SK-N-SH (cell line): ENCODE data around the gene TMEM131L. TPM values are rescaled to one million over a fixed set of nuclear protein-coding genes. Genes with fewer than 3 reads are reported as not detected.

ENCODE experiments used
- CTCF ChIA-PET: fragments of 300-600, 350-600 bp; formaldehyde crosslinking; extraction: SDS; loops from one replicate; lab custom pipeline; 2021; lab: Yijun Ruan, JAX
- POLR2A ChIA-PET: fragments of 350-600 bp; sonication (Branson Sonifier 250); formaldehyde crosslinking; extraction: SDS; loops from one replicate; lab custom pipeline; 2020; ENCODE audit warnings: antibody characterized with exemption, inconsistent platforms; lab: Yijun Ruan, JAX
- DNase-seq: peaks from one replicate; pipeline ENCODE4 v3.0.0; 2012
- H2AFZ ChIP-seq: fragments of 200-600 bp; sonication (generic); 2 replicates; pipeline ENCODE4 v1.8.1; 2016; ENCODE audit warnings: antibody characterized with exemption, mild to moderate bottlenecking, low read depth
- H3F3A ChIP-seq: fragments of 200-600 bp; sonication (generic); replicated peaks from 2 replicates; pipeline ENCODE3; 2016; ENCODE audit warnings: antibody characterized with exemption, mild to moderate bottlenecking; ENCODE audit not compliant: insufficient read depth
- H3K27ac ChIP-seq, 2 experiments: fragments of 200-500 bp in 1 of 2; fragments of 200-600 bp in 1 of 2; sonication (Bioruptor generic) in 1 of 2; sonication (generic), shearing (Covaris generic) in 1 of 2; 2 replicates each; pipeline versions ENCODE4 v1.5.1 to v1.6.1; 2014 to 2016; ENCODE audit warnings: low read depth in 2 of 2, inconsistent platforms in 1 of 2, low read length in 1 of 2, mild to moderate bottlenecking in 1 of 2, mixed read lengths in 1 of 2
- H3K27me3 ChIP-seq: fragments of 200-600 bp; sonication (generic), shearing (Covaris generic); 2 replicates; pipeline ENCODE4 v1.6.1; 2016; ENCODE audit warnings: mixed run types; ENCODE audit not compliant: insufficient read depth
- H3K36me3 ChIP-seq, 2 experiments: fragments of 200-500 bp in 1 of 2; fragments of 200-600 bp in 1 of 2; sonication (Bioruptor generic) in 1 of 2; sonication (generic) in 1 of 2; replicated peaks in 1 of 2; 2 replicates each; pipeline versions ENCODE3 to v1.5.1; 2014 to 2016; ENCODE audit warnings: low read length in 1 of 2, mild to moderate bottlenecking in 1 of 2; ENCODE audit not compliant: insufficient read depth in 2 of 2, control insufficient read depth in 1 of 2
- H3K4me1 ChIP-seq, 2 experiments: fragments of 200-500 bp in 1 of 2; fragments of 200-600 bp in 1 of 2; sonication (Bioruptor generic) in 1 of 2; sonication (generic), shearing (Covaris generic) in 1 of 2; 2 replicates each; pipeline versions ENCODE4 v1.5.1 to v1.6.1; 2014 to 2016; ENCODE audit warnings: low read depth in 1 of 2, low read length in 1 of 2, mixed run types in 1 of 2; ENCODE audit not compliant: insufficient read depth in 2 of 2, control insufficient read depth in 1 of 2
- H3K4me2 ChIP-seq: fragments of 200-600 bp; sonication (generic), shearing (Covaris generic); 2 replicates; pipeline ENCODE4 v1.6.1; 2017; ENCODE audit warnings: mixed run types
- H3K4me3 ChIP-seq, 2 experiments: fragments of 200-500 bp in 1 of 2; fragments of 200-600 bp in 1 of 2; sonication (Bioruptor generic) in 1 of 2; sonication (generic), shearing (Covaris generic) in 1 of 2; 2 replicates each; pipeline versions ENCODE4 v1.5.1 to v1.8.1; 2014 to 2016; ENCODE audit warnings: low read depth in 2 of 2, inconsistent platforms in 1 of 2, low read length in 1 of 2, mild to moderate bottlenecking in 1 of 2, mixed read lengths in 1 of 2, moderate library complexity in 1 of 2
- H3K79me2 ChIP-seq: fragments of 200-600 bp; sonication (generic); 2 replicates; pipeline ENCODE4 v1.8.1; 2017; ENCODE audit warnings: mild to moderate bottlenecking; ENCODE audit not compliant: insufficient read depth
- H3K9ac ChIP-seq: fragments of 200-600 bp; sonication (generic); 2 replicates; pipeline ENCODE4 v1.6.1; 2017; ENCODE audit warnings: mixed run types
- H3K9me2 ChIP-seq: fragments of 200-600 bp; sonication (generic); 2 replicates; pipeline ENCODE4 v1.6.1; 2017; ENCODE audit warnings: mixed run types
- H3K9me3 ChIP-seq: fragments of 200-600 bp; sonication (generic); 2 replicates; pipeline ENCODE4 v1.6.1; 2017; ENCODE audit warnings: mixed run types, mild to moderate bottlenecking, moderate library complexity
- H4K20me1 ChIP-seq: fragments of 200-600 bp; sonication (generic); 2 replicates; pipeline ENCODE4 v1.6.1; 2017; ENCODE audit warnings: mild to moderate bottlenecking, mixed run types; ENCODE audit not compliant: insufficient read depth
- CHD2 ChIP-seq: fragments of 150-350 bp; IDR thresholded peaks from 2 replicates; pipeline ENCODE4 v1.6.1; 2018; ENCODE audit warnings: low read length; ENCODE audit not compliant: partially characterized antibody
- EP300 ChIP-seq, 2 experiments: IDR thresholded peaks; 2 replicates each; pipeline versions ENCODE4 v1.4.0 to v1.6.1; 2012; ENCODE audit warnings: borderline replicate concordance in 1 of 2, low read depth in 1 of 2, low read length in 1 of 2
- FOSL2 ChIP-seq: IDR thresholded peaks from 2 replicates; pipeline ENCODE4 v1.4.0; 2012; ENCODE audit warnings: low read depth, mild to moderate bottlenecking, moderate library complexity, borderline replicate concordance
- FOXM1 ChIP-seq: IDR thresholded peaks from 2 replicates; pipeline ENCODE4 v1.4.0; 2012; ENCODE audit warnings: low read depth, mild to moderate bottlenecking
- GABPA ChIP-seq: IDR thresholded peaks from 2 replicates; pipeline ENCODE4 v1.4.0; 2012; ENCODE audit warnings: low read depth, mild to moderate bottlenecking
- GATA2 ChIP-seq: sonication (generic); formaldehyde crosslinking; IDR thresholded peaks from 2 replicates; pipeline ENCODE4 v1.5.0; 2020; ENCODE audit warnings: mild to moderate bottlenecking, missing genetic modification reagents
- MXI1 ChIP-seq: IDR thresholded peaks from 2 replicates; pipeline ENCODE4 v1.6.1; 2012; ENCODE audit warnings: mild to moderate bottlenecking, low read depth, low read length, improper control_type of control experiment
- POLR2AphosphoS5 ChIP-seq: IDR thresholded peaks from 2 replicates; pipeline ENCODE4 v1.6.1; 2012; ENCODE audit warnings: low read depth, low read length
- RCOR1 ChIP-seq: fragments of 150-350 bp; IDR thresholded peaks from 2 replicates; pipeline ENCODE4 v1.6.1; 2017; ENCODE audit warnings: antibody characterized with exemption, low read length
- RFX5 ChIP-seq: IDR thresholded peaks from 2 replicates; pipeline ENCODE4 v1.6.1; 2012; ENCODE audit warnings: mild to moderate bottlenecking, improper control_type of control experiment, low read length
- RXRA ChIP-seq: IDR thresholded peaks from 2 replicates; pipeline ENCODE4 v1.4.0; 2012; ENCODE audit warnings: low read depth, mild to moderate bottlenecking, borderline replicate concordance
- TCF12 ChIP-seq: IDR thresholded peaks from 2 replicates; pipeline ENCODE4 v1.4.0; 2012
- TEAD4 ChIP-seq: IDR thresholded peaks from 2 replicates; pipeline ENCODE4 v1.4.0; 2012; ENCODE audit warnings: mild to moderate bottlenecking, borderline replicate concordance; ENCODE audit not compliant: insufficient read depth
- YY1 ChIP-seq: IDR thresholded peaks from 2 replicates; pipeline ENCODE4 v1.4.0; 2012; ENCODE audit warnings: low read depth, mild to moderate bottlenecking
- WGBS: methylation state at CpG from one replicate; pipeline ENCODE4 v1.1.6; 2017; ENCODE audit warnings: low lambda C conversion rate; 5-methylcytosine and 5-hydroxymethylcytosine counted together
- polyA plus RNA-seq, 3 experiments: library from polyadenylated mRNA; depleted of rRNA; stranded (reverse); fragments of >200 nt; gene quantifications; 2 replicates each; pipeline ENCODE4 v1.2.3, GENCODE V29; 2012
- TF ChIP-seq, protein P1 (sequence below): fragments of 200-600 bp; sonication (generic); IDR thresholded peaks from 2 replicates; pipeline ENCODE4 v1.6.1; 2017; ENCODE audit warnings: antibody characterized with exemption, mild to moderate bottlenecking, moderate library complexity
- TF ChIP-seq, protein P2 (sequence below): IDR thresholded peaks from 2 replicates; pipeline ENCODE4 v1.6.1; 2012; ENCODE audit warnings: mild to moderate bottlenecking, low read depth, low read length, moderate library complexity
- TF ChIP-seq, protein P3 (sequence below): fragments of 150-350 bp; IDR thresholded peaks from 2 replicates; pipeline ENCODE4 v1.6.1; 2017; ENCODE audit warnings: antibody characterized with exemption, low read length, low read depth, borderline replicate concordance
- TF ChIP-seq, protein P4 (sequence below): IDR thresholded peaks from 2 replicates; pipeline ENCODE4 v1.4.0; 2012; ENCODE audit warnings: low read depth
- TF ChIP-seq, protein P5 (sequence below): IDR thresholded peaks from 2 replicates; pipeline ENCODE4 v1.4.0; 2012; ENCODE audit warnings: low read depth, borderline replicate concordance
- TF ChIP-seq, protein P6 (sequence below): fragments of 150-350 bp; IDR thresholded peaks from 2 replicates; pipeline ENCODE4 v1.6.1; 2016; ENCODE audit warnings: mild to moderate bottlenecking, low read depth, low read length

TMEM131L gene
- polyA plus RNA-seq, 1 of the 3 experiments (the other 2 are of a cell fraction), result 6.2 TPM

DNA sequence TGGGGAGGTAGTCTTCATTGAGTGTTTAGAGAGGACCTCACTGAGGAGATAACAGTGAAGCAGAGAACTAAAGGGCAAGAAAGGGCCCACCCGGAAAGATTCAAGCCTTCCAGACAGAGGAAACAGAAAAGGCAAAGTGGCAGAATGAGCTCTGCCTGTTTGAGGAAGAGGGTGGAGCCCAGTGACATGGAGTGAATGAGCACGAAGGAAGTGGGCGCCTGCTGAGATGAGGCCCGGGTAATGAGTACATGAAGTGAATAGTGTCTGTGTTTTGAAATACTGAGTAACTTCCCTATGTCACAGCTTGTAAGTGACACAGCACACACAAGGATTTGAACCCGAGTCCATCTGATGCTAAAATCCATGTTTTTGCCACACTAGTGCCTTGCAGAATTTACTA lies 185.4 kb downstream of the TMEM131L start:
- no peak overlapping the region for H2AFZ ChIP-seq
- no peak overlapping the region for H3K4me2 ChIP-seq
- H3K27ac ChIP-seq, result no peak overlapping the region
- ChIA-PET CTCF (interaction anchor here (2.2 kb wide), 1 partner anchor 8 kb away, joined by 8 read pairs; no protein-coding TSS in a partner anchor), POLR2A (no interaction called here)
- no peak overlapping the region for H3K9ac ChIP-seq
- no peaks in the 10 kb centered on the region for H3F3A ChIP-seq
- H3K4me1 ChIP-seq, result no peaks in the 10 kb centered on the region; a peak in 1 of 4 replicates
- H3K27me3 ChIP-seq, result no peaks in the 10 kb centered on the region
- no peaks in the 10 kb centered on the region for H3K9me2 ChIP-seq
- H3K9me3 ChIP-seq, result no peaks in the 10 kb centered on the region
- TF ChIP-seq TEAD4 (no peak), YY1 (no peak), FOSL2 (no peak), FOXM1 (no peak), MXI1 (no peak), RCOR1 (no peak), GATA2 (CRISPR knock-in tag) (no peak), GABPA (no peak), TCF12 (no peak), RFX5 (no peak), POLR2AphosphoS5 (no peak), RXRA (no peak), CHD2 (no peak), EP300 (IDR thresholded peaks at IDR 0.05; ENCODE audit: borderline replicate concordance in 1 of 2, low read depth in 1 of 2, low read length in 1 of 2) (no peak)
- TF ChIP-seq, protein P1, sequence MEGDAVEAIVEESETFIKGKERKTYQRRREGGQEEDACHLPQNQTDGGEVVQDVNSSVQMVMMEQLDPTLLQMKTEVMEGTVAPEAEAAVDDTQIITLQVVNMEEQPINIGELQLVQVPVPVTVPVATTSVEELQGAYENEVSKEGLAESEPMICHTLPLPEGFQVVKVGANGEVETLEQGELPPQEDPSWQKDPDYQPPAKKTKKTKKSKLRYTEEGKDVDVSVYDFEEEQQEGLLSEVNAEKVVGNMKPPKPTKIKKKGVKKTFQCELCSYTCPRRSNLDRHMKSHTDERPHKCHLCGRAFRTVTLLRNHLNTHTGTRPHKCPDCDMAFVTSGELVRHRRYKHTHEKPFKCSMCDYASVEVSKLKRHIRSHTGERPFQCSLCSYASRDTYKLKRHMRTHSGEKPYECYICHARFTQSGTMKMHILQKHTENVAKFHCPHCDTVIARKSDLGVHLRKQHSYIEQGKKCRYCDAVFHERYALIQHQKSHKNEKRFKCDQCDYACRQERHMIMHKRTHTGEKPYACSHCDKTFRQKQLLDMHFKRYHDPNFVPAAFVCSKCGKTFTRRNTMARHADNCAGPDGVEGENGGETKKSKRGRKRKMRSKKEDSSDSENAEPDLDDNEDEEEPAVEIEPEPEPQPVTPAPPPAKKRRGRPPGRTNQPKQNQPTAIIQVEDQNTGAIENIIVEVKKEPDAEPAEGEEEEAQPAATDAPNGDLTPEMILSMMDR, result no peak
- TF ChIP-seq, protein P2, sequence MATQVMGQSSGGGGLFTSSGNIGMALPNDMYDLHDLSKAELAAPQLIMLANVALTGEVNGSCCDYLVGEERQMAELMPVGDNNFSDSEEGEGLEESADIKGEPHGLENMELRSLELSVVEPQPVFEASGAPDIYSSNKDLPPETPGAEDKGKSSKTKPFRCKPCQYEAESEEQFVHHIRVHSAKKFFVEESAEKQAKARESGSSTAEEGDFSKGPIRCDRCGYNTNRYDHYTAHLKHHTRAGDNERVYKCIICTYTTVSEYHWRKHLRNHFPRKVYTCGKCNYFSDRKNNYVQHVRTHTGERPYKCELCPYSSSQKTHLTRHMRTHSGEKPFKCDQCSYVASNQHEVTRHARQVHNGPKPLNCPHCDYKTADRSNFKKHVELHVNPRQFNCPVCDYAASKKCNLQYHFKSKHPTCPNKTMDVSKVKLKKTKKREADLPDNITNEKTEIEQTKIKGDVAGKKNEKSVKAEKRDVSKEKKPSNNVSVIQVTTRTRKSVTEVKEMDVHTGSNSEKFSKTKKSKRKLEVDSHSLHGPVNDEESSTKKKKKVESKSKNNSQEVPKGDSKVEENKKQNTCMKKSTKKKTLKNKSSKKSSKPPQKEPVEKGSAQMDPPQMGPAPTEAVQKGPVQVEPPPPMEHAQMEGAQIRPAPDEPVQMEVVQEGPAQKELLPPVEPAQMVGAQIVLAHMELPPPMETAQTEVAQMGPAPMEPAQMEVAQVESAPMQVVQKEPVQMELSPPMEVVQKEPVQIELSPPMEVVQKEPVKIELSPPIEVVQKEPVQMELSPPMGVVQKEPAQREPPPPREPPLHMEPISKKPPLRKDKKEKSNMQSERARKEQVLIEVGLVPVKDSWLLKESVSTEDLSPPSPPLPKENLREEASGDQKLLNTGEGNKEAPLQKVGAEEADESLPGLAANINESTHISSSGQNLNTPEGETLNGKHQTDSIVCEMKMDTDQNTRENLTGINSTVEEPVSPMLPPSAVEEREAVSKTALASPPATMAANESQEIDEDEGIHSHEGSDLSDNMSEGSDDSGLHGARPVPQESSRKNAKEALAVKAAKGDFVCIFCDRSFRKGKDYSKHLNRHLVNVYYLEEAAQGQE, result no peak
- TF ChIP-seq, protein P3, sequence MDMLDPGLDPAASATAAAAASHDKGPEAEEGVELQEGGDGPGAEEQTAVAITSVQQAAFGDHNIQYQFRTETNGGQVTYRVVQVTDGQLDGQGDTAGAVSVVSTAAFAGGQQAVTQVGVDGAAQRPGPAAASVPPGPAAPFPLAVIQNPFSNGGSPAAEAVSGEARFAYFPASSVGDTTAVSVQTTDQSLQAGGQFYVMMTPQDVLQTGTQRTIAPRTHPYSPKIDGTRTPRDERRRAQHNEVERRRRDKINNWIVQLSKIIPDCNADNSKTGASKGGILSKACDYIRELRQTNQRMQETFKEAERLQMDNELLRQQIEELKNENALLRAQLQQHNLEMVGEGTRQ, result no peak
- TF ChIP-seq, protein P4, sequence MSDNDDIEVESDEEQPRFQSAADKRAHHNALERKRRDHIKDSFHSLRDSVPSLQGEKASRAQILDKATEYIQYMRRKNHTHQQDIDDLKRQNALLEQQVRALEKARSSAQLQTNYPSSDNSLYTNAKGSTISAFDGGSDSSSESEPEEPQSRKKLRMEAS, result no peak
- TF ChIP-seq, protein P5, sequence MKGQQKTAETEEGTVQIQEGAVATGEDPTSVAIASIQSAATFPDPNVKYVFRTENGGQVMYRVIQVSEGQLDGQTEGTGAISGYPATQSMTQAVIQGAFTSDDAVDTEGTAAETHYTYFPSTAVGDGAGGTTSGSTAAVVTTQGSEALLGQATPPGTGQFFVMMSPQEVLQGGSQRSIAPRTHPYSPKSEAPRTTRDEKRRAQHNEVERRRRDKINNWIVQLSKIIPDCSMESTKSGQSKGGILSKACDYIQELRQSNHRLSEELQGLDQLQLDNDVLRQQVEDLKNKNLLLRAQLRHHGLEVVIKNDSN, result no peak
- TF ChIP-seq, protein P6, sequence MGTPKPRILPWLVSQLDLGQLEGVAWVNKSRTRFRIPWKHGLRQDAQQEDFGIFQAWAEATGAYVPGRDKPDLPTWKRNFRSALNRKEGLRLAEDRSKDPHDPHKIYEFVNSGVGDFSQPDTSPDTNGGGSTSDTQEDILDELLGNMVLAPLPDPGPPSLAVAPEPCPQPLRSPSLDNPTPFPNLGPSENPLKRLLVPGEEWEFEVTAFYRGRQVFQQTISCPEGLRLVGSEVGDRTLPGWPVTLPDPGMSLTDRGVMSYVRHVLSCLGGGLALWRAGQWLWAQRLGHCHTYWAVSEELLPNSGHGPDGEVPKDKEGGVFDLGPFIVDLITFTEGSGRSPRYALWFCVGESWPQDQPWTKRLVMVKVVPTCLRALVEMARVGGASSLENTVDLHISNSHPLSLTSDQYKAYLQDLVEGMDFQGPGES, result no peak
- no peaks in the 10 kb centered on the region for H3K36me3 ChIP-seq
- H4K20me1 ChIP-seq, result no peaks in the 10 kb centered on the region
- DNase-seq, result no peak
- no peak overlapping the region for H3K4me3 ChIP-seq
- H3K79me2 ChIP-seq, result no peaks in the 10 kb centered on the region
- WGBS, result 92% methylated on average over 5 of the region's 5 CpGs
